Naive thymus-derived CD4-positive, alpha-beta T cell (primary cell): ENCODE measurements around the gene MYO16. TPM values are rescaled to one million over a fixed set of nuclear protein-coding genes. Genes with fewer than 3 reads are reported as not detected.

ENCODE experiments used
- ATAC-seq: fragments of 150-1000 bp; cut with Tn5 transposase; 2 replicates; pipeline ENCODE4 v1.10.0; 2021; ENCODE audit warnings: mild to moderate bottlenecking, moderate library complexity
- CTCF ChIA-PET: fragments of 350-600 bp; sonication (Branson Sonifier 250); formaldehyde crosslinking; loops from one replicate; lab custom pipeline; 2021; ENCODE audit warnings: antibody characterized with exemption; lab: Charles Lee
- POLR2A ChIA-PET: fragments of 350-600 bp; sonication (Branson Sonifier 250); formaldehyde crosslinking; loops from one replicate; lab custom pipeline; 2021; ENCODE audit warnings: antibody characterized with exemption, inconsistent platforms; lab: Charles Lee
- DNase-seq, 9 donors: peaks; one replicate each; pipeline versions ENCODE4 v3.0.0 to v3.0.0-alpha.2; 2020 to 2022; ENCODE audit warnings: mixed read lengths in 1 of 9
- H3K27ac ChIP-seq: one replicate; pipeline ENCODE4 v1.7.0; 2013; ENCODE audit warnings: mild to moderate bottlenecking, low read depth, low read length, moderate library complexity
- H3K27me3 ChIP-seq, 2 donors: one replicate each; pipeline ENCODE4 v1.7.0; 2013; ENCODE audit warnings: low read length in 2 of 2, mild to moderate bottlenecking in 2 of 2, moderate library complexity in 2 of 2; ENCODE audit not compliant: control insufficient read depth in 2 of 2, insufficient read depth in 2 of 2
- H3K36me3 ChIP-seq, 3 experiments: 1 replicate in 2 of 3; 2 replicates in 1 of 3; pipeline ENCODE4 v1.7.0; 2013; ENCODE audit warnings: low read length in 3 of 3, mild to moderate bottlenecking in 3 of 3, moderate library complexity in 1 of 3; ENCODE audit not compliant: insufficient read depth in 3 of 3, control insufficient read depth in 2 of 3
- H3K4me1 ChIP-seq, 2 donors: one replicate each; pipeline ENCODE4 v1.7.0; 2013; ENCODE audit warnings: low read length in 2 of 2, mild to moderate bottlenecking in 2 of 2, moderate library complexity in 1 of 2; ENCODE audit not compliant: control insufficient read depth in 2 of 2, insufficient read depth in 2 of 2
- H3K4me3 ChIP-seq: 2 replicates; pipeline ENCODE4 v1.7.0; 2013; ENCODE audit warnings: mild to moderate bottlenecking, low read length
- H3K9me3 ChIP-seq, 3 experiments: 1 replicate in 2 of 3; 2 replicates in 1 of 3; pipeline ENCODE4 v1.7.0; 2013; ENCODE audit warnings: low read length in 3 of 3; ENCODE audit not compliant: control insufficient read depth in 2 of 3
- H3K27ac Mint-ChIP-seq, 9 donors: one replicate each; pipeline ENCODE4 v1.8.0; 2020 to 2022; ENCODE audit warnings: mixed read lengths in 9 of 9, mild to moderate bottlenecking in 8 of 9, moderate library complexity in 5 of 9, inconsistent platforms in 2 of 9
- H3K27me3 Mint-ChIP-seq, 5 donors: one replicate each; pipeline ENCODE4 v1.8.0; 2021 to 2022; ENCODE audit warnings: mixed read lengths in 5 of 5, mild to moderate bottlenecking in 1 of 5
- H3K36me3 Mint-ChIP-seq, 5 donors: one replicate each; pipeline ENCODE4 v1.8.0; 2020 to 2022; ENCODE audit warnings: mixed read lengths in 5 of 5, mild to moderate bottlenecking in 3 of 5, inconsistent platforms in 1 of 5
- H3K4me1 Mint-ChIP-seq, 7 donors: one replicate each; pipeline ENCODE4 v1.8.0; 2020 to 2022; ENCODE audit warnings: mixed read lengths in 7 of 7, mild to moderate bottlenecking in 3 of 7, inconsistent platforms in 1 of 7
- H3K4me3 Mint-ChIP-seq, 10 donors: one replicate each; pipeline ENCODE4 v1.8.0; 2020 to 2022; ENCODE audit warnings: mild to moderate bottlenecking in 10 of 10, mixed read lengths in 10 of 10, moderate library complexity in 6 of 10, inconsistent platforms in 2 of 10
- H3K9me3 Mint-ChIP-seq, 11 donors: one replicate each; pipeline ENCODE4 v1.8.0; 2020 to 2022; ENCODE audit warnings: mixed read lengths in 11 of 11, mild to moderate bottlenecking in 4 of 11, inconsistent platforms in 1 of 11, moderate library complexity in 1 of 11
- intact Hi-C, 2 donors: fragments of 100-400 bp; cut with micrococcal nuclease; formaldehyde crosslinking; loops; one replicate each; pipeline ENCODE4 v1.15.1; 2023
- polyA plus RNA-seq, 2 donors: library from polyadenylated mRNA; unstranded; fragments of 300-500 nt; fragmentation: Illumina TruSeq; gene quantifications; one replicate each; pipeline ENCODE4 v1.2.3, GENCODE V29; 2021
- total RNA-seq, 6 experiments: library from RNA in 5 of 6; stranded (reverse) in 5 of 6; gene quantifications; 1 replicate in 5 of 6; 2 replicates in 1 of 6; pipeline ENCODE4 v1.2.3 and lab custom pipeline; 2021 to 2026

MYO16 gene
- total and polyA plus RNA-seq, 7 experiments from 2014 or later: 0.10 to 1.4 (median 1.4) TPM; not detected in 4

DNA sequence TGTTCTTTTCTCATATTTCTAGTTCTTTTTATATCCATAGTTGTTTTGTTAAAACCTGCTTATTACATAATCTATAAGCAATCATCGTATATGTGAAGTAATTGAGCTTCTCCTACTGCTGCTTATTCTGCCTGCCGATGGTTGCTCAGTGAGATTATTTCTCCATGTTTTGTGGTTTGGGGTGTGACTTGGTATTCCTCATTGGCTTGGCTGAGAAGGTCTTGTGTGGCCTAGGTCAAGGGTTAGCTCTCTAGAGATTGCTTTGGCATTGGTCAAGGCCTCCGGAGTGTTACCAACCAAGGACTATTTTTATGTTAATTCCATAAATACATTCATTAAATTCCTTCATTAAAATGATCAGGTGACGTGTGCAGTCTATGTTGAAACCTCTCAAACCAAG lies 302.8 kb downstream of the MYO16 start:
- peaks cover 0 to 10% (median 1%) of the 10 kb centered on the region in 11 donors for H3K9me3 Mint-ChIP-seq
- no peak overlapping the region for H3K27ac ChIP-seq
- no peaks in the 10 kb centered on the region for H3K36me3 ChIP-seq
- H3K4me1 Mint-ChIP-seq: no peaks in the 10 kb centered on the region
- POLR2A ChIA-PET: no interaction called here
- H3K4me3 ChIP-seq: no peak overlapping the region
- no peak overlapping the region for H3K4me3 Mint-ChIP-seq
- no peaks in the 10 kb centered on the region for H3K4me1 ChIP-seq
- intact Hi-C loops: no loop called here
- ATAC-seq: no peak
- no peaks in the 10 kb centered on the region for H3K27me3 ChIP-seq
- H3K27me3 Mint-ChIP-seq: peaks cover 7 to 28% (median 14%) of the 10 kb centered on the region in 5 donors
- no peaks in the 10 kb centered on the region for H3K36me3 Mint-ChIP-seq
- no peak overlapping the region for H3K27ac Mint-ChIP-seq
- DNase-seq: no peak
- H3K9me3 ChIP-seq: no peaks in the 10 kb centered on the region
- CTCF ChIA-PET: no interaction called here

DNA sequence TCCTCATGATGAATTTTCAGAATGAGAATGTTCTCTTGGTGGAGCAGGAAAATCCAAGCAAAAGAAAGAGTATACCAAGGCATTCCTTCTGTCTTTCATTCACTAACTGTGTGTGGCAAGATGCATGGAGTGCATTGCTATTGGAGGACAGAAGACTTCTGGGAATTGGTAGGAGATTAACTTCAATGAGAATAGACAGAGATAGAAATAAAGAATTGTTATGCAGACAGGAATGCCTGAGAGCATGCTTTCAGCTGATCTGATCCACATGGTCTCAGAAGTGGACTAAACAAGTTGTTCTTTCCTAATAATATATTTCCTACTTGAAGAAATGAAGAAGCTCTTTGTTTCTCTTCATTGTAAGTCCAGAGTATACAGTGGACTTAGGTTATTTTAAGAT lies 303.6 kb downstream of the MYO16 start:
- H3K4me3 ChIP-seq: no peak overlapping the region
- no peaks in the 10 kb centered on the region for H3K36me3 ChIP-seq
- peaks cover 13 to 28% (median 22%) of the 10 kb centered on the region in 5 donors for H3K27me3 Mint-ChIP-seq
- peaks cover 0 to 5% (median 0%) of the 10 kb centered on the region in 5 donors for H3K36me3 Mint-ChIP-seq
- ATAC-seq: no peak
- intact Hi-C loops: no loop called here
- ChIA-PET CTCF (no interaction called here), POLR2A (no interaction called here)
- H3K4me3 Mint-ChIP-seq: no peak overlapping the region
- H3K27me3 ChIP-seq: peaks cover 0 to 3% of the 10 kb centered on the region in 2 donors
- no peaks in the 10 kb centered on the region for H3K4me1 Mint-ChIP-seq
- no peak overlapping the region for H3K27ac ChIP-seq
- no peak overlapping the region for H3K27ac Mint-ChIP-seq
- no peaks in the 10 kb centered on the region for H3K9me3 ChIP-seq
- no peak for DNase-seq
- peaks cover 0 to 16% (median 2%) of the 10 kb centered on the region in 11 donors for H3K9me3 Mint-ChIP-seq
- H3K4me1 ChIP-seq: no peaks in the 10 kb centered on the region

DNA sequence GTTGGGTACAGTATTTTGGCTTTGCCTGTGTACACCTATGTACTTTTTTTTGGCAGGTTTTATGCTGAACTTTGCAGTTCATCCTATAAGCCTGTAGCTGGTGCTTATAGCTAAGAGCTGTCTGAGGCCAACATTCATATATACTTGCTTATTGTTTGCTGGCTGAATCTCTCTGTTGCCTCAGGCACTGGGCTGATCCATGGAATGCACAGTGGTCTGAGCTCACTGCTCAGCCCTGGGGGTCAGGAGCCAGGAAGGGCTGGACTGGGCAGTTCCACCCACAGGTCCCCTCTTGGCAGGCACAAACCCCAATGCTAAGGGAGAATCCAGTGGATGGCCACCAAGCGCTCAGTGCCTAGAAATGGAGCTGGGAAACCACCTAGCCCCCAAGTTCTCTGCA lies 308.7 kb downstream of the MYO16 start:
- Mint-ChIP-seq H3K27me3 (peaks cover 17 to 33% (median 19%) of the 10 kb centered on the region in 5 donors), H3K36me3 (peaks cover 0 to 5% (median 0%) of the 10 kb centered on the region in 5 donors), H3K4me1 (no peaks in the 10 kb centered on the region), H3K9me3 (peaks cover 0 to 19% (median 4%) of the 10 kb centered on the region in 11 donors), H3K4me3 (no peak overlapping the region), H3K27ac (no peak overlapping the region)
- H3K36me3 ChIP-seq: no peaks in the 10 kb centered on the region
- no peak for ATAC-seq
- no peaks in the 10 kb centered on the region for H3K4me1 ChIP-seq
- H3K27me3 ChIP-seq: peaks cover 0 to 3% of the 10 kb centered on the region in 2 donors
- no peaks in the 10 kb centered on the region for H3K9me3 ChIP-seq
- intact Hi-C loops: no loop called here
- no peak for DNase-seq
- no peak overlapping the region for H3K27ac ChIP-seq
- CTCF ChIA-PET: no interaction called here
- POLR2A ChIA-PET: interaction anchor here (0.5 kb wide), 1 partner anchor 635 kb away, joined by 6 read pairs; no protein-coding TSS in a partner anchor
- no peak overlapping the region for H3K4me3 ChIP-seq

DNA sequence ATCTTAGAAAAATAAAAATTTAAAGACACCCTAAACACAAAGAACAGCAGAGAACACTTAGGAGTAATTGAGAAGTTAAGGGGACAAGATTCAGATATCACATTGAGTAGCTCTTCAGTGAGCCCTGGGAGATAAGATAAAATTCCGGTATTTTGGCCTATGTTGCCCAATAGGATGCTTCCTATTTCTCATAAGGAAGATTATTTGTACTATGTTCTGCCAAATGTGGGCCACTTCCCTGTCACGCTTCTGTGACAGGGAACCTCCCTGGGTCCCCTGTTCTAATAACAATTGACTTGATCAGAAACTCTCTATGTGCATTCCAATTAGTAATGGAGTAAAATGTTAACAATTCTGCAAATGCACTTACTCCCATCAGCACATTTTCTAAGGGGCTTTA lies 310.7 kb downstream of the MYO16 start:
- CTCF ChIA-PET: no interaction called here
- Mint-ChIP-seq H3K27ac (no peak overlapping the region), H3K27me3 (peaks cover 10 to 33% (median 19%) of the 10 kb centered on the region in 5 donors), H3K4me1 (no peaks in the 10 kb centered on the region), H3K4me3 (no peak overlapping the region), H3K9me3 (peaks cover 0 to 15% (median 4%) of the 10 kb centered on the region in 11 donors), H3K36me3 (peaks cover 0 to 5% (median 0%) of the 10 kb centered on the region in 5 donors)
- Histone ChIP-seq H3K9me3 (no peaks in the 10 kb centered on the region), H3K27me3 (peaks cover 0 to 3% of the 10 kb centered on the region in 2 donors), H3K27ac (no peak overlapping the region), H3K4me1 (no peaks in the 10 kb centered on the region), H3K36me3 (no peaks in the 10 kb centered on the region), H3K4me3 (no peak overlapping the region)
- intact Hi-C loops: no loop called here
- DNase-seq (no peak), ATAC-seq (no peak)
- POLR2A ChIA-PET: no interaction called here

- no peaks in the 10 kb centered on the region for H3K27me3 ChIP-seq
- CTCF ChIA-PET: no interaction called here
- Mint-ChIP-seq H3K4me3 (no peak overlapping the region), H3K27me3 (peaks cover 0 to 16% (median 4%) of the 10 kb centered on the region in 5 donors), H3K9me3 (peaks cover 0 to 3% (median 0%) of the 10 kb centered on the region in 11 donors), H3K27ac (no peak overlapping the region), H3K36me3 (no peaks in the 10 kb centered on the region), H3K4me1 (no peaks in the 10 kb centered on the region)
- ATAC-seq: no peak
- intact Hi-C loops: no loop called here
- H3K27ac ChIP-seq: no peak overlapping the region
- no peaks in the 10 kb centered on the region for H3K4me1 ChIP-seq
- no peaks in the 10 kb centered on the region for H3K36me3 ChIP-seq
- POLR2A ChIA-PET: no interaction called here
- H3K9me3 ChIP-seq: no peaks in the 10 kb centered on the region
- H3K4me3 ChIP-seq: no peak overlapping the region
- DNase-seq: no peak
Measured at GRCh38 chr13:108943842-108944241, 314.4 kb downstream of the MYO16 start.

GRCh38 chr13:108944760-108945159 lies 315.3 kb downstream of the MYO16 start:
- Histone ChIP-seq H3K36me3 (no peaks in the 10 kb centered on the region), H3K9me3 (no peaks in the 10 kb centered on the region), H3K27me3 (no peaks in the 10 kb centered on the region), H3K4me3 (no peak overlapping the region), H3K4me1 (no peaks in the 10 kb centered on the region), H3K27ac (no peak overlapping the region)
- ATAC-seq: no peak
- no peaks in the 10 kb centered on the region for H3K4me1 Mint-ChIP-seq
- intact Hi-C loops: no loop called here
- ChIA-PET CTCF (no interaction called here), POLR2A (no interaction called here)
- H3K27me3 Mint-ChIP-seq: peaks cover 0 to 10% (median 0%) of the 10 kb centered on the region in 5 donors
- no peak overlapping the region for H3K27ac Mint-ChIP-seq
- H3K36me3 Mint-ChIP-seq: no peaks in the 10 kb centered on the region
- H3K9me3 Mint-ChIP-seq: no peaks in the 10 kb centered on the region
- no peak for DNase-seq
- no peak overlapping the region for H3K4me3 Mint-ChIP-seq

- Histone ChIP-seq H3K4me1 (no peaks in the 10 kb centered on the region), H3K9me3 (no peaks in the 10 kb centered on the region), H3K4me3 (no peak overlapping the region), H3K27me3 (no peaks in the 10 kb centered on the region), H3K36me3 (no peaks in the 10 kb centered on the region), H3K27ac (no peak overlapping the region)
- intact Hi-C loops: no loop called here
- Mint-ChIP-seq H3K4me3 (no peak overlapping the region), H3K27me3 (peaks cover 0 to 6% (median 0%) of the 10 kb centered on the region in 5 donors), H3K4me1 (no peaks in the 10 kb centered on the region), H3K9me3 (no peaks in the 10 kb centered on the region), H3K36me3 (no peaks in the 10 kb centered on the region), H3K27ac (no peak overlapping the region)
- CTCF ChIA-PET: interaction anchor here (0.6 kb wide), 1 partner anchor 52 kb away, joined by 3 read pairs; no protein-coding TSS in a partner anchor
- no peak for DNase-seq
- POLR2A ChIA-PET: no interaction called here
- no peak for ATAC-seq
Measured at GRCh38 chr13:108947551-108948030, 318.2 kb downstream of the MYO16 start.
